ENCODE data around the gene HOXA6.

The HOXA6 gene

DNA sequence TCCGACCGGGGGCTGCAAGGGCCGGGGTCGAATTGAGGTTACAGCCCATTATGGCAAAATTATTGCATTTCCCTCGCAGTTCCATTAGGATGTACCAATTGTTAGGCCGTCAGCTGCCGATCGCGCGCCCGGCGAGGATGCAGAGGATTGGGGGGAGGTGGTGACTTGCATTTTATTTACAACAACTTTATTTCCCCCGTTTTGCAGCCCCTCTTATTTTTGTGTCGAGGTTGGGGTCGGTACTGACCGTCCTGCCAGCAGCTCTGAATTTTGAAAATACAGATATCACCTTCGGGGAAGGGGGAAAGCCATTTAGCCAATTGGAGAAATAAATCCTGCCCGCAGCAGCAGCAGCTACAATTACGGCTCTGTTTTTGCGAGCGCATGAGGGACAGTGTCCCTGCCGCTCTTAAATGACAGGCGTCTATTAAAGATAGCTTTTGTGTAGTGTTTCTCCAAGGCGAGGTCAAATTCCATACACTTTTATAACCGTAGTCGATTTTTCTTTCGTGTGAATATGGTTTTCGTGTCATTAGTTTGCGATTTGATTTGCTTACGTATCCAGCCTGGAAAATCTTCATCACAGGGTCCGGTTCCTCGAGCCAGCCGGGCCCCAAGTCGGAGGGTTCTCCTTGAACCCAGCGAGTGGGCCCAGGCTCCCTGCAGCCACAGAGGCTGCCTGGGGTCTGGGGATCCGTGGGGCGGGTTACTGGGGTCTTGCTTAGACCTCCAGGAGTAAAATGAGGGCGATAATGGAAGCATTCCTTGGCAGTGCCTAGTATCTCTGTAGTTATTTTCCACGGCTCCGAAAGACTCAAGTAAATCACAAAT lies 3.4 kb downstream of the HOXA6 start:
- Histone ChIP-seq H4K20me1 (peaks cover 4% of the 10 kb centered on the region; the same call in 1 of the 2 replicates), H3K27ac (no peak overlapping the region), H3K4me2 (no peak overlapping the region), H3K4me1 (0 out of 2 replicates have a peak, but pooled peaks cover 6% of the 10 kb centered on the region), H3K27me3 (peaks cover 78% of the 10 kb centered on the region), H3K9me3 (peaks cover 80% of the 10 kb centered on the region), H3K4me3 (0 out of 2 replicates have a peak overlapping the region, but pooled peaks have one; percentile 18), H3K9ac (no peak overlapping the region), H3K36me3 (peaks cover 20% of the 10 kb centered on the region)
- TF ChIP-seq Cebpa-rat (IDR thresholded peaks at IDR 0.05), result no peak

DNA sequence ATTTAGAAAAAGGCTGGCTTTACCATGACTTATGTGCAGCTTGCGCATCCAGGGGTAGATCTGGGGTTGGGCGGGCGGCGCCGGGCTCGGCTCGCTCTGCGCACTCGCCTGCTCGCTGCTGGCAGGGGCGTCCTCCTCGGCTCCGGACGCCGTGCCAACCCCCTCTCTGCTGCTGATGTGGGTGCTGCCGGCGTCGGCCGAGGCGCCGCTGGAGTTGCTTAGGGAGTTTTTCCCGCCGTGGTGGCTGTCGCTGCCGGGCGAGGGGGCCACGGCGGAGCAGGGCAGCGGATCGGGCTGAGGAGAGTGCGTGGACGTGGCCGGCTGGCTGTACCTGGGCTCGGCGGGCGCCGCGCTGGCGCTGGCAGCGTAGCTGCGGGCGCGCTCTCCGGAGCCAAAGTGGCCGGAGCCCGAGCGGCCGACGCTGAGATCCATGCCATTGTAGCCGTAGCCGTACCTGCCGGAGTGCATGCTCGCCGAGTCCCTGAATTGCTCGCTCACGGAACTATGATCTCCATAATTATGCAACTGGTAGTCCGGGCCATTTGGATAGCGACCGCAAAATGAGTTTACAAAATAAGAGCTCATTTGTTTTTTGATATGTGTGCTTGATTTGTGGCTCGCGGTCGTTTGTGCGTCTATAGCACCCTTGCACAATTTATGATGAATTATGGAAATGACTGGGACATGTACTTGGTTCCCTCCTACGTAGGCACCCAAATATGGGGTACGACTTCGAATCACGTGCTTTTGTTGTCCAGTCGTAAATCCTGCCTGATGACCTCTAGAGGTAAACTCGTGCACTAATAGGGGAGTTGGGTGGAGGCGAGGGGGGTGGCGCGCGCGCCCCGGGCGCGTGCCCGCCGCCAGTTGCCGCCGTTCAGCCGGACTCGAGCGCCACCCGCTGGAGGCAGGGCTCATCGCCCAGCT lies 4.3 kb downstream of the HOXA6 start, which contains the start of gene HOXA5:
HOXA5 (minus strand) TSS at position 659 of the 927 bp plus-strand sequence; CDS start at position 585, 74 bp downstream.
- Histone ChIP-seq H3K4me2 (no peak within 1 kb of the TSS), H3K4me3 (0 out of 2 replicates have a peak within 1 kb of the TSS, but pooled peaks have one; percentile 18), H3K36me3 (peaks cover 20% of the 10 kb centered on the region), H3K27me3 (peaks cover 69% of the 10 kb centered on the region), H3K9ac (no peak within 1 kb of the TSS), H4K20me1 (no peaks in the 10 kb centered on the region), H3K4me1 (0 out of 2 replicates have a peak, but pooled peaks cover 2% of the 10 kb centered on the region), H3K9me3 (peaks cover 75% of the 10 kb centered on the region), H3K27ac (no peak within 1 kb of the TSS)
- no peak for TF ChIP-seq Cebpa-rat (IDR thresholded peaks at IDR 0.05)

DNA sequence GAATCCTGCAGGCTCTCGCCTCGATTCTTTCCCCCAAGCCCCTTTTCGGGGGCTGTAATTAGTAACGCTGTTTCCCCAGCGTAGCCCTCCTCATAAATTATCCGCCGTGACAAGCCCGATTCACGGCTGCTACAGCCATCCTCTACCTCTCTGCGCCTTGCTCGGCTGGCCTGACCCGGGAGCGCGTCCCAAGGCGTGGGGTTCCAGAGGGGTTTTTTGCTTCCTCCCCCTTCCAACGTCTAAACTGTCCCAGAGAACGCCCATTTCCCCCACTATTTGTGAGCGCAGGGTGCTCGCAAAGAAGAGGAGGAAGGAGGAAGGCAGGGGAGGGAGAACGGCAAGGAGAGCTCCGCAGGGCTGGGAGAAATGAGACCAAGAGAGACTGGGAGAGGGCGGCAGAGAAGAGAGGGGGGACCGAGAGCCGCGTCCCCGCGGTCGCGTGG lies 5.0 kb downstream of the HOXA6 start:
- no peak overlapping the region for H3K27ac ChIP-seq
- no peak overlapping the region for H3K4me2 ChIP-seq
- no peak overlapping the region for H3K9ac ChIP-seq
- H3K4me3 ChIP-seq, result no peak overlapping the region
- peaks cover 2% of the 10 kb centered on the region; the same call in 1 of the 2 replicates for H3K4me1 ChIP-seq
- no peaks in the 10 kb centered on the region for H4K20me1 ChIP-seq
- no peak for TF ChIP-seq Cebpa-rat (IDR thresholded peaks at IDR 0.05)
- H3K36me3 ChIP-seq, result peaks cover 20% of the 10 kb centered on the region
- H3K27me3 ChIP-seq, result peaks cover 62% of the 10 kb centered on the region
- H3K9me3 ChIP-seq, result peaks cover 68% of the 10 kb centered on the region

DNA sequence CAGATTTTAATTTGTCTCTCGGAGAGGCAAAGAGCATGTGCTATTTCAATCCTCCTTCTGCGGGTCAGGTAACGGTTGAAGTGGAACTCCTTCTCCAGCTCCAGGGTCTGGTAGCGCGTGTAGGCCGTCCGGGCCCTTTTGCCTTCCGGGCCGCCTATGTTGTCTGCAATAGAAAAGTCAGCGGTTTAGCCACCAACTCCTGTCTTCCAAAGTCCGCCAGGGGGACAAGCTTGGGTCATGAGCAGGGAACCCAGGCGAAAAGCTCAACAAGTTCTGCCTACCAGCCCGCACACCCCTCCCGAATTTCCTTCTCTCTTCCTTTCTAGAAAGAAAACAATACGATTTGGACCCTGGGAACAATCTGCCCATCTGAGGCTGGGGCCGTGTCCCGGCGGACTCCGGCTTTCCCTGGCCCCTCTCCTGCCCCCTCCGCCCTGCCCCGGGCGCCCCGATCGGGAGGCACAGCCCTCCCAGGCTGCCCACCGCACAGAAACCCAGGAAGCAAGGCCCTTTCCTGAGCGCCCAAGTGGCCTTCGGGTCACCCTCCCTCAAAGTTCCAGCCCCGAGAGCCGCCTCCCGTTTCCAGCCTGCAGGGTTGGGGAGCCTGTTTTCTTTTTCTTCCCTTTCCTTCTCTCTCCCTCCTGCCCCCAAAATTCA lies 5.5 kb downstream of the HOXA6 start:
- H4K20me1 ChIP-seq, result no peaks in the 10 kb centered on the region
- H3K4me1 ChIP-seq, result peaks cover 8% of the 10 kb centered on the region
- no peak overlapping the region for H3K27ac ChIP-seq
- peaks cover 20% of the 10 kb centered on the region for H3K36me3 ChIP-seq
- H3K9me3 ChIP-seq, result peaks cover 62% of the 10 kb centered on the region
- no peak overlapping the region for H3K9ac ChIP-seq
- no peak overlapping the region for H3K4me3 ChIP-seq
- peaks cover 60% of the 10 kb centered on the region for H3K27me3 ChIP-seq
- no peak for TF ChIP-seq Cebpa-rat (IDR thresholded peaks at IDR 0.05)
- no peak overlapping the region for H3K4me2 ChIP-seq

DNA sequence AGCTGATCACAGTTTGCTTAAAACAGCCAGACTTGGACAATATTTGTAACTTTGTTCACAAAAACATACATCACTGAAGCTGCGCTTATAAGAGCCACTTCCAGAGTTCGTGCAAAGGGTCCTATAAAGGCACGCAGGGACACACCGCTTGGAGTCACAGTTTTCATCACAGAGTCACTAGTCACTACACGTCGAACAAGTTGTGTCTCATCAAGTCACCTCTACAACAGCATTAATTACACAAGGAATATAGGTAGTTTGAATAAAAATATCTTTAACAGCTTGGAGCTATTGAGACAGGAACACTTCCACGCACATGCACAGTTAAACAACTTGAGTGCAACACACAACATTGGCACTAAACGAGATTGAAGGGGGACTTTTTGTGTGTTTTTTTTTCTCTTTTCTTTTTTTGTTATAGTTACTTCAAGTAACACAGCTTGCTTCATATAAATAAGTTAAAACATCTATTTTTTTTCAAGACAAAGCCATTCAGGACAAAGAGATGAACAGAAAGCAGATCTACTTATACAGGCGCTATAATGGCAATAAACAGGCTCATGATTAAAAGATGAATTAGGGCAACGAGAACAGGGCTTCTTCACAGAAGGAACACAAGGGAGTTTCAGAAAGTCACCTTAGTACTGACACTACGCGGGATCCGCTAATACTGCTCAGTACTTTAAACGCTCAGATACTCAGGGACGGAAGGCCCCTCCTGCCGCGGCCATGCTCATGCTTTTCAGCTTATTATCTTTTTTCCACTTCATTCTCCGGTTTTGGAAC lies 6.2 kb downstream of the HOXA6 start:
- no peak overlapping the region for H3K27ac ChIP-seq

DNA sequence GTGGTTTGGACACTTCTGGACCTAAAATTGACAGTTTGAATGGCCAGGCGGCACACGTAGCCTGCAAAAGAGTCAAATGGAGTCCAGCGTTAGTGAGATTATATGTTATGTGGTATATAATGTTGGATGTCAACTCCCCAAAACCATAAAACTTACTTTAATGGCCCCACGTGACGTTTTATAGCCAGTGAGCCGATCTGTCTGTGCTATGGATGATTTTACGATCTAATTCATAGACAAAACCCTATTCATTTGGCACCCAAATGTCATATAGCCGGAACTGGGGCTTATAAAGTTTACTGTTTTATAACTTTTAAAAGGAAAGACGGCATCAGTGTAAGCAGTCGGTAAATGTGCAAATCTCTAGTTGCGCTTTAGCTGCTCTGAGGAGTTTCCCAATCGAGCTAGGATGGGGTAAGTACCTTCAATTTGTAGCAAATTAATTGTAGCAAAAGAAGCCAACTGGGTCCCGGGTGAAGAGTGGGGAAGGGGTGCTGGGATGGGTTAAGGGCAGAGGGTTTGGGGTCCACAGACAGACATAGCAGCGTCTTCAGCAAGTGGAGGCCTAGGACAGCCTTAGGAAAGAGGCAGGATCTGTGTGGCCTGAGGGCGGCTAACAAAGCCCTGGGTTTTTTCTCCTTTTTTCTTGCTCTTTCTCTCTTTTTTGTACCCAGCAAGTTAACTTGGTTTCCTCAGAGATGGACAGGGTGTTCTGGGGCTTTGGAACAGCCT lies 7.3 kb downstream of the HOXA6 start:
- peaks cover 47% of the 10 kb centered on the region for H3K27me3 ChIP-seq
- H3K9me3 ChIP-seq, result peaks cover 51% of the 10 kb centered on the region
- H3K27ac ChIP-seq, result no peak overlapping the region
- no peak overlapping the region for H3K4me3 ChIP-seq
- no peak overlapping the region for H3K9ac ChIP-seq
- H4K20me1 ChIP-seq, result no peaks in the 10 kb centered on the region
- no peak for TF ChIP-seq Cebpa-rat (IDR thresholded peaks at IDR 0.05)
- H3K36me3 ChIP-seq, result peaks cover 20% of the 10 kb centered on the region
- peaks cover 22% of the 10 kb centered on the region for H3K4me1 ChIP-seq
- no peak overlapping the region for H3K4me2 ChIP-seq

More for the DNA sequence above, 6.2 kb downstream of the HOXA6 start:
- Histone ChIP-seq H4K20me1 (no peaks in the 10 kb centered on the region), H3K9me3 (peaks cover 57% of the 10 kb centered on the region), H3K4me1 (peaks cover 12% of the 10 kb centered on the region), H3K36me3 (peaks cover 20% of the 10 kb centered on the region), H3K9ac (no peak overlapping the region), H3K4me3 (no peak overlapping the region), H3K27me3 (peaks cover 58% of the 10 kb centered on the region), H3K4me2 (no peak overlapping the region)
- TF ChIP-seq Cebpa-rat (IDR thresholded peaks at IDR 0.05), result no peak

DNA sequence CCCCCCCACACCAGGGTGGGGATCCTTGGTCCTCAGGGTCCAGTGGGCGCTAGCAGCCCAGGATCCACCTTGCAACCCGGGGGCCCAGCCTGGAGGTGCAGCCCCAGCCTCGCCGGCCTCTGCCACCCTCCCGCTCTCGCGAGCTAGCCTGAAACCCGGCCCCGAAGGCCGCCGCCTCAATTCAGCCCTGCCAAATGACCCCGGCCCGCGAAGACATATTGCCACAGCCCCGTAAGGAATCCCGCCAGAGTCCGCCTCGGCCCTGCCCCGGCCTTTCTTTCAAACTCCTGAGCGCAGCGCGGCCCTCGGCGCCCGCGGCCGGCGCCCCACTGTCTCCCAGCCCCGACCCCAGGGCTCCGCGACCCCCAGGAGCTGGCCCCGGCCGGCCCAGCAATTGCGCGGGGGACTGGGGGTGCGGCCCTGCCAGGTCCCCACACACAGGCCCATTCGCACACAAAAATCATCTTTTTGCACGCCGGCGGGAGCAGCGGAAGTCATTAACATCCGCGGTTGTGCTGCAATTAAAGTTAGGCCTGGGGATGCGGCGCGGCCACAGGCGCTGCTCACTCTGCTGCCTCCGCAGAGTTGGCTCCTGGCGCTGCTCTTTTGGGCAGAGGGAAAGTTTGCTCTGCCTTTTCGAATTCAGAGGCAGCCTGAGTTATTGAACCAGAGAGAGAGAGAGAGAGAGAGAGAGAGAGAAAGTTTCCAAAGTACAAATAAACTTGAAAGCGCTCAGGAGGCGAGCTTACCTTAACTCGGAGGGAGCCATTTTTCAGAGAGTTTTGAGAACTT lies 8.0 kb downstream of the HOXA6 start:
- Histone ChIP-seq H3K4me2 (no peak overlapping the region), H3K27ac (no peak overlapping the region), H3K36me3 (peaks cover 14% of the 10 kb centered on the region), H3K4me3 (no peak overlapping the region), H3K4me1 (peaks cover 29% of the 10 kb centered on the region), H3K27me3 (peaks cover 40% of the 10 kb centered on the region), H3K9ac (no peak overlapping the region), H3K9me3 (peaks cover 43% of the 10 kb centered on the region), H4K20me1 (no peaks in the 10 kb centered on the region)
- TF ChIP-seq Cebpa-rat (IDR thresholded peaks at IDR 0.05), result no peak

DNA sequence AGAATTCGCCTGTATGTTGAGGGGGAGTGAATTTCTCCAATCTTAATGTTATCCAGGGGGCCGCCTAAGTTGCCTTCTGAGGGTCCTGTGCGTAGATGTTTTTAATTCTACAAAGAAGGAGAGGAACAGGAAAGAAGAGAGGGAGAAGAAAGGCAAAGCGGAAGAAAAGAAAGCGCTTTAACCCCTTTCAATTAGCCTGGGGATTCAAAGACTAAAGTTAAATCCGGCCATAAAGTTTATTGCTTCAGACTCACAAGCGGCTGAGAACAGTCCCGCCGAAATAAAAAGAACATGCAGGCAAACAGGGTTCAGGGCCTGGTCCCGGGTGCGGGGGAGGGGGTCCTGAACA lies 8.6 kb downstream of the HOXA6 start:
- Histone ChIP-seq H3K27me3 (peaks cover 34% of the 10 kb centered on the region), H3K9ac (no peak overlapping the region), H4K20me1 (no peaks in the 10 kb centered on the region)

More for the DNA sequence above, 8.6 kb downstream of the HOXA6 start:
- H3K4me3 ChIP-seq, result no peak overlapping the region
- H3K9me3 ChIP-seq, result peaks cover 37% of the 10 kb centered on the region
- peaks cover 12% of the 10 kb centered on the region for H3K36me3 ChIP-seq
- TF ChIP-seq Cebpa-rat (IDR thresholded peaks at IDR 0.05), result no peak
- H3K27ac ChIP-seq, result no peak overlapping the region
- H3K4me1 ChIP-seq, result peaks cover 30% of the 10 kb centered on the region
- H3K4me2 ChIP-seq, result no peak overlapping the region

Measured in BLaER1 (cell line).